Lung (tissue), 16 donors: ENCODE results near the gene SFMBT1. TPM values are rescaled to one million over a fixed set of nuclear protein-coding genes. Genes with fewer than 3 reads are reported as not detected.

Experiments
- ATAC-seq: fragments of 200-7000 bp; cut with Tn5 transposase; one replicate; pipeline ENCODE4 v1.9.1; 2020; ENCODE audit warnings: moderate number of reproducible peaks; ENCODE audit not compliant: insufficient read depth, low FRiP score
- DNase-seq, 3 donors: peaks; one replicate each; pipeline ENCODE4 v3.0.0-alpha.2; 2013 to 2017
- H3K27ac ChIP-seq, 2 donors: one replicate each; pipeline ENCODE4 v1.5.1; 2013; ENCODE audit warnings: mild to moderate bottlenecking in 2 of 2, moderate library complexity in 2 of 2, control low read depth in 1 of 2, inconsistent platforms in 1 of 2, low read depth in 1 of 2, low read length in 1 of 2
- H3K27me3 ChIP-seq, 3 donors: one replicate each; pipeline ENCODE4 v1.5.1; 2013; ENCODE audit warnings: low read length in 2 of 3; ENCODE audit not compliant: control insufficient read depth in 3 of 3, insufficient read depth in 3 of 3
- H3K36me3 ChIP-seq, 4 donors: one replicate each; pipeline ENCODE4 v1.5.1; 2013; ENCODE audit warnings: low read length in 4 of 4, mild to moderate bottlenecking in 1 of 4, moderate library complexity in 1 of 4; ENCODE audit not compliant: control insufficient read depth in 4 of 4, insufficient read depth in 4 of 4
- H3K4me1 ChIP-seq, 5 donors: one replicate each; pipeline ENCODE4 v1.5.1; 2013; ENCODE audit warnings: low read length in 5 of 5, mild to moderate bottlenecking in 2 of 5, moderate library complexity in 1 of 5; ENCODE audit not compliant: control insufficient read depth in 5 of 5, insufficient read depth in 5 of 5
- H3K4me3 ChIP-seq: one replicate; pipeline ENCODE4 v1.5.1; 2013; ENCODE audit warnings: mild to moderate bottlenecking, control low read depth, moderate library complexity
- H3K9ac ChIP-seq, 2 donors: one replicate each; pipeline ENCODE4 v1.5.1; 2013; ENCODE audit warnings: low read length in 2 of 2, control low read depth in 1 of 2; ENCODE audit not compliant: insufficient read depth in 1 of 2
- H3K9me3 ChIP-seq, 4 donors: one replicate each; pipeline ENCODE4 v1.5.1; 2013; ENCODE audit warnings: low read length in 3 of 4, mild to moderate bottlenecking in 1 of 4, moderate library complexity in 1 of 4; ENCODE audit not compliant: control insufficient read depth in 4 of 4, insufficient read depth in 3 of 4
- CTCF ChIP-seq: IDR thresholded peaks from 2 replicates; pipeline ENCODE4 v1.5.1; 2012; ENCODE audit warnings: mild to moderate bottlenecking; ENCODE audit errors: control extremely low read depth, extremely low read depth
- WGBS, 2 donors: extraction: QIAGEN DNeasy Blood & Tissue Kit; methylation state at CpG; one replicate each; pipeline ENCODE4 v1.1.7; 2013; 5-methylcytosine and 5-hydroxymethylcytosine counted together
- long read RNA-seq, 5 donors: transcript quantifications; one replicate each; lab custom pipeline, GENCODE V29; 2026
- polyA plus RNA-seq, 2 donors: library from polyadenylated mRNA; stranded (reverse); fragments of 200-250 nt; gene quantifications; one replicate each; pipeline ENCODE4 v1.2.1, GENCODE V29; 2013
- total RNA-seq, 2 donors: library from RNA; depleted of rRNA in 1 of 2; stranded (reverse); fragments of >200 nt in 1 of 2; gene quantifications; one replicate each; pipeline ENCODE4 v1.2.1, GENCODE V29; 2014 to 2021
- donor health status: control.
- donor health status: control.
- donor health status: Bipolar disorder and iron deficiency.
- donor health status: healthy.
- donor health status: DM: yes; HTN: yes; CAD: no.

SFMBT1 gene, protein sequence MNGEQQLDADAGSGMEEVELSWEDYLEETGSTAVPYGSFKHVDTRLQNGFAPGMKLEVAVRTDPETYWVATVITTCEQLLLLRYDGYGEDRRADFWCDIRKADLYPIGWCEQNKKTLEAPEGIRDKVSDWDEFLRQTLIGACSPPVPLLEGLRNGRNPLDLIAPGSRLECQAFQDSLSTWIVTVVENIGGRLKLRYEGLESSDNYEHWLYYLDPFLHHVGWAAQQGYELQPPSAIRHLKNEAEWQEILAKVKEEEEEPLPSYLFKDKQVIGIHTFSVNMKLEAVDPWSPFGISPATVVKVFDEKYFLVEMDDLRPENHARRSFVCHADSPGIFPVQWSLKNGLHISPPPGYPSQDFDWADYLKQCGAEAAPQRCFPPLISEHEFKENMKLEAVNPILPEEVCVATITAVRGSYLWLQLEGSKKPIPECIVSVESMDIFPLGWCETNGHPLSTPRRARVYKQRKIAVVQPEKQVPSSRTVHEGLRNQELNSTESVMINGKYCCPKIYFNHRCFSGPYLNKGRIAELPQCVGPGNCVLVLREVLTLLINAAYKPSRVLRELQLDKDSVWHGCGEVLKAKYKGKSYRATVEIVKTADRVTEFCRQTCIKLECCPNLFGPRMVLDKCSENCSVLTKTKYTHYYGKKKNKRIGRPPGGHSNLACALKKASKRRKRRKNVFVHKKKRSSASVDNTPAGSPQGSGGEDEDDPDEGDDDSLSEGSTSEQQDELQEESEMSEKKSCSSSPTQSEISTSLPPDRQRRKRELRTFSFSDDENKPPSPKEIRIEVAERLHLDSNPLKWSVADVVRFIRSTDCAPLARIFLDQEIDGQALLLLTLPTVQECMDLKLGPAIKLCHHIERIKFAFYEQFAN
- total RNA-seq (10 to 100 TPM; 15.5 to 19.2 TPM), polyA plus RNA-seq (1 to 10 TPM; 3.4 to 4.0 TPM)
- long read RNA-seq, donor 1, full-length matches to known transcripts, result 2 of 7 reads
- long read RNA-seq, donor 1, partial matches to known transcripts, result 5 of 7 reads
- long read RNA-seq, donor 1, other reads (novel, unspliced or antisense), result 0 of 7 reads
- long read RNA-seq, donor 2, result 0 reads
- long read RNA-seq, donor 3, result 0 reads
- long read RNA-seq, donor 4, result 0 reads
- long read RNA-seq, donor 5, result 0 reads

DNA sequence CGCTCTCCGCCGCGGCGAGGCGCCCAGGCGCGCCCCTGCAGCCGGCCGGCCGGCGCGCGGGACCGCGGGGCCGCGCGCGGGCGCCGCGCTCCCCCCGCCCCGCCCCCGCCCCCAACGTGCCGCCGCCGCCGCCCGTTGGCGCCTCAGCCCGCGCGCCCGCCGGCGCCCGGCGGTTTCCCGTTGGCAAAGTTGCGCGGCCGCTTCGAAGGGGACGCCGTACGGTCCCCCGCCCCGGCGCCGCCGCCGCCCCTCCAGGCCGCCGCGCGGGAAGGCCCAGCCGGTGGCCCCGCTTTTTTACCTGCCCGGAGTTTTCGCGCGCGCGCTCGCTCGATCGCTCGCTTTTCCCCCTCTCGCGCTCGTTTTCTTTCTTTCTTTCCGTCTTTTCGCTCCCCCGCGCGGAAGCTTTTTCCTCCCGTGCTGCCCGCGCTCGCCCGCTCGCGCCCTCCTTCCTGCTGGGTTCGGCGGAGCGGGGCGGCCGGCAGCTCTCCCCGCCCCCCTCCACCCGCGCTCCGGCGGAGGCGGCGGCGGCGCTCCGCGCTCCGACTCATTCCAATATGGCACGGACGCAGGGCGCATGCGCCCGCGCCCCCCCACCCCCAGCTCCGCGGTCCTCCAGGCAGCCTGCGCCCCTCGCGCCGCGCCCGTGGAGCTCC lies at the start of gene SFMBT1:
SFMBT1 (minus strand) TSS at position 556 of the 653 bp plus-strand sequence. CDS start 76,945 bp downstream, outside the sequence.
- DNase-seq (peak; percentile 77 to 82 (median 79)), ATAC-seq (peak; percentile 77)
- no peak for TF ChIP-seq CTCF
- Histone ChIP-seq H3K27me3 (peaks cover 0 to 4% (median 0%) of the 10 kb centered on the region in 3 donors), H3K36me3 (no peaks in the 10 kb centered on the region), H3K9me3 (no peaks in the 10 kb centered on the region), H3K4me1 (peaks cover 0 to 10% (median 7%) of the 10 kb centered on the region in 5 donors), H3K9ac (peak within 1 kb of the TSS; percentile 21 to 73), H3K27ac (peak within 1 kb of the TSS; percentile 91 to 98), H3K4me3 (peak within 1 kb of the TSS; percentile 76)
- WGBS, 2 donors, result 0% methylated on average over 54 to 117 of the region's 117 CpGs

GRCh38 chr3:53092942-53093341 lies 47.1 kb upstream of the SFMBT1 start:
- Histone ChIP-seq H3K4me3 (no peak overlapping the region), H3K36me3 (peaks cover under 1 to 28% (median 18%) of the 10 kb centered on the region in 4 donors), H3K27ac (no peak overlapping the region), H3K9ac (no peak overlapping the region), H3K4me1 (peaks cover 0 to 24% (median 0%) of the 10 kb centered on the region in 5 donors), H3K9me3 (no peaks in the 10 kb centered on the region), H3K27me3 (no peaks in the 10 kb centered on the region)
- ATAC-seq, result no peak
- no peak for TF ChIP-seq CTCF
- 61 to 78% methylated on average over 2 of the region's 2 CpGs for WGBS, 2 donors
- no peak for DNase-seq

- H3K27me3 ChIP-seq, result no peaks in the 10 kb centered on the region
- TF ChIP-seq CTCF, result no peak
- no peak overlapping the region for H3K4me3 ChIP-seq
- H3K27ac ChIP-seq, result no peak overlapping the region
- no peaks in the 10 kb centered on the region for H3K9me3 ChIP-seq
- H3K4me1 ChIP-seq, result peaks cover 0 to 24% (median 0%) of the 10 kb centered on the region in 5 donors
- H3K9ac ChIP-seq, result no peak overlapping the region
- peaks cover 0 to 27% (median 18%) of the 10 kb centered on the region in 4 donors for H3K36me3 ChIP-seq
- ATAC-seq (no peak), DNase-seq (no peak)
- 98% methylated on average over 11 of the region's 11 CpGs for WGBS, 2 donors
Measured at GRCh38 chr3:53092216-53092615, 46.3 kb upstream of the SFMBT1 start.
